ENCODE results near the gene GDPD3. TPM values are rescaled to one million over a fixed set of nuclear protein-coding genes. Genes with fewer than 3 reads are reported as not detected.

Gene GDPD3
- 3.9 TPM for polyA plus RNA-seq (2012; ENCODE audit: insufficient read depth, insufficient read length)

GRCh38 chr16:30113031-30113710, at the start of gene GDPD3:
GDPD3 (minus strand) TSS chr16:30113537; CDS start chr16:30113478, 59 bp downstream.
- no peak within 1 kb of the TSS for H3K4me3 ChIP-seq (ENCODE audit: low read length)
- no peak for DNase-seq (ENCODE audit: low read depth, low spot score)

GRCh38 chr16:30157214-30157613, 43.9 kb upstream of the GDPD3 start:
- DNase-seq (ENCODE audit: low read depth, low spot score): no peak
- no peak overlapping the region for H3K4me3 ChIP-seq (ENCODE audit: low read length)

- H3K4me3 ChIP-seq (ENCODE audit: low read length): no peak overlapping the region
- DNase-seq (ENCODE audit: low read depth, low spot score): no peak
Observed at GRCh38 chr16:30155188-30155587, 41.9 kb upstream of the GDPD3 start.

GRCh38 chr16:30152517-30152916, 39.2 kb upstream of the GDPD3 start:
- DNase-seq (ENCODE audit: low read depth, low spot score): no peak
- H3K4me3 ChIP-seq (ENCODE audit: low read length): no peak overlapping the region

- H3K4me3 ChIP-seq (ENCODE audit: low read length): no peak overlapping the region
- DNase-seq (ENCODE audit: low read depth, low spot score): no peak
Observed at GRCh38 chr16:30151091-30151490, 37.8 kb upstream of the GDPD3 start.

GRCh38 chr16:30149250-30149930, 36.1 kb upstream of the GDPD3 start:
- H3K4me3 ChIP-seq (ENCODE audit: low read length): no peak overlapping the region
- DNase-seq (ENCODE audit: low read depth, low spot score): no peak

GRCh38 chr16:30147843-30148510, 34.6 kb upstream of the GDPD3 start:
- no peak for DNase-seq (ENCODE audit: low read depth, low spot score)
- no peak overlapping the region for H3K4me3 ChIP-seq (ENCODE audit: low read length)

GRCh38 chr16:30145657-30146056, 32.3 kb upstream of the GDPD3 start:
- no peak for DNase-seq (ENCODE audit: low read depth, low spot score)
- H3K4me3 ChIP-seq (ENCODE audit: low read length): no peak overlapping the region

- no peak overlapping the region for H3K4me3 ChIP-seq (ENCODE audit: low read length)
- DNase-seq (ENCODE audit: low read depth, low spot score): no peak
Observed at GRCh38 chr16:30144917-30145316, 31.6 kb upstream of the GDPD3 start.

- no peak for DNase-seq (ENCODE audit: low read depth, low spot score)
- no peak overlapping the region for H3K4me3 ChIP-seq (ENCODE audit: low read length)
Observed at GRCh38 chr16:30144017-30144416, 30.7 kb upstream of the GDPD3 start.

- no peak overlapping the region for H3K4me3 ChIP-seq (ENCODE audit: low read length)
Observed at GRCh38 chr16:30143347-30143702, 30.0 kb upstream of the GDPD3 start.

GRCh38 chr16:30142672-30143346, 29.5 kb upstream of the GDPD3 start:
- no peak for DNase-seq (ENCODE audit: low read depth, low spot score)
- H3K4me3 ChIP-seq (ENCODE audit: low read length): no peak overlapping the region

More at GRCh38 chr16:30143347-30143702, 30.0 kb upstream of the GDPD3 start:
- DNase-seq (ENCODE audit: low read depth, low spot score): no peak

GRCh38 chr16:30141750-30142149, 28.4 kb upstream of the GDPD3 start:
- no peak for DNase-seq (ENCODE audit: low read depth, low spot score)

GRCh38 chr16:30139583-30140481, 26.5 kb upstream of the GDPD3 start:
- no peak overlapping the region for H3K4me3 ChIP-seq (ENCODE audit: low read length)
- no peak for DNase-seq (ENCODE audit: low read depth, low spot score)

More at GRCh38 chr16:30141750-30142149, 28.4 kb upstream of the GDPD3 start:
- H3K4me3 ChIP-seq (ENCODE audit: low read length): no peak overlapping the region

GRCh38 chr16:30137897-30138296, 24.6 kb upstream of the GDPD3 start:
- H3K4me3 ChIP-seq (ENCODE audit: low read length): no peak overlapping the region
- no peak for DNase-seq (ENCODE audit: low read depth, low spot score)

- no peak overlapping the region for H3K4me3 ChIP-seq (ENCODE audit: low read length)
- DNase-seq (ENCODE audit: low read depth, low spot score): no peak
Observed at GRCh38 chr16:30136971-30137605, 23.8 kb upstream of the GDPD3 start.

GRCh38 chr16:30132591-30132990, 19.3 kb upstream of the GDPD3 start:
- no peak for DNase-seq (ENCODE audit: low read depth, low spot score)
- no peak overlapping the region for H3K4me3 ChIP-seq (ENCODE audit: low read length)

- DNase-seq (ENCODE audit: low read depth, low spot score): peak; percentile 82
- no peak overlapping the region; the same call in 1 of the 2 replicates for H3K4me3 ChIP-seq (ENCODE audit: low read length)
Observed at GRCh38 chr16:30131869-30132475, 18.6 kb upstream of the GDPD3 start.

Measured in Jurkat, Clone E6-1 (cell line).